IPS-18c (cell line): ENCODE data around the gene ROCK2.
"Not testable (repeated sequence)": the region's sequence is repeated elsewhere in the genome, so short reads cannot be mapped to it uniquely, and the experiment has no call there.

Experiments used
- H3K4me3 ChIP-seq: 2 replicates; pipeline ENCODE4 v1.7.0; 2013; ENCODE audit warnings: low read depth, mild to moderate bottlenecking, low read length, moderate library complexity; ENCODE audit not compliant: insufficient read depth
- H3K9me3 ChIP-seq: one replicate; pipeline ENCODE4 v1.6.1; 2013; ENCODE audit warnings: mild to moderate bottlenecking, low read length, moderate library complexity; ENCODE audit not compliant: control insufficient read depth, insufficient read depth

ROCK2 gene

DNA sequence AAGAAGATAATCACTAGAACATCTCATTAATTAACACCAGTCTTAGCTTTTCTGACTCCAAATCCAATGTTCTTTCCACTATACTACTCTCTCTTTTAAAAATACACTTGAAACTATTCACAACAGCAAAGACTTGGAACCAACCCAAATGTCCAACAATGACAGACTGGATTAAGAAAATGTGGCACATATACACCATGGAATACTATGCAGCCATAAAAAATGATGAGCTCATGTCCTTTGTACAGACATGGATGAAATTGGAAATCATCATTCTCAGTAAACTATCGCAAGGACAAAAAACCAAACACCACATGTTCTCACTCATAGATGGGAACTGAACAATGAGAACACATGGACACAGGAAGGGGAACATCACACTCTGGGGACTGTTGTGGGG, 15.9 kb downstream of the ROCK2 start:
- not testable (repeated sequence) for H3K9me3 ChIP-seq, H3K4me3 ChIP-seq

DNA sequence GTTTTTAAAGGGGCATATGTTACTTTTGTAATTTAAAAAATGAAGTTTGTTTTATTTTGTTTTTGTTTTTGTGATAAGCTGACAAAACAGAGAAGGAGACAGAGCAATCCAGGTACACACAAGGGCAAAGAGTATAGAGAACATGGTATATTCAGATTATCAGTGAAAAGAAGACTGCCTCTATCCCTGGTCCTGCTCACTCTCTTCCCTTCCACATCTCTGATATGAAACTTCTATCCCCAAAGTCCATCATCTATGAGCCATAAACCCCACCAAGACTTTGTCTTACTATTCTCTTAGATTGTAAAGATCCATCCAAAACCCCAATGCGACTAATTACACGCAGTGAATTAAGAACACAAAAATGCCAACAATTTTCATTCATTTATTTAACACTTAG, 16.6 kb downstream of the ROCK2 start:
- Histone ChIP-seq H3K9me3 (no peaks in the 10 kb centered on the region), H3K4me3 (no peak overlapping the region)

DNA sequence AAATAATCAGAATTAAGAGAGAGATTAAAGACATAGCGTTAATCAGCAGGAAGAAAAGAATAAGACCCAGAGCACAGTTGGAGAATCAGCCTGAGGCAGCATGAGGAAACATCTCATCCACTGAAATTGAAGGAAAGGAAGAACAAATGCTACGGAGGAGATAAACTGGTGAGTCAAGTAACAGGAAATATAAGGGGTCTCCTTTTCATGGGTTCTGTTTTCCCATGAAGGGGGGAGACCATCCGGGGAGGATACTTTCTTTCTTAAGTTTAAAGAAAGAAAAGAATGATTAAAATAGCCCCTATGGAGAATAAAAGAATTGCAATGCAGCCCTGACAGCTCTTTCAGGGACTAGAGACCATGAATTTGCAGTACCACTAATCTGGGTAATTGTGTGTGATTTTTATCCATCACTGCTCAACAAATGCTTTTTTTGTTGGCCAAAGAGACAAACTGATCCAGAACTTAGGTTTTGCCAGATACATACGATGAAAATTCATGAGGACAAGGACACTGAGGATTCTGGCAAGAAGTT, 17.7 kb downstream of the ROCK2 start:
- no peaks in the 10 kb centered on the region for H3K9me3 ChIP-seq
- H3K4me3 ChIP-seq, result no peak overlapping the region

DNA sequence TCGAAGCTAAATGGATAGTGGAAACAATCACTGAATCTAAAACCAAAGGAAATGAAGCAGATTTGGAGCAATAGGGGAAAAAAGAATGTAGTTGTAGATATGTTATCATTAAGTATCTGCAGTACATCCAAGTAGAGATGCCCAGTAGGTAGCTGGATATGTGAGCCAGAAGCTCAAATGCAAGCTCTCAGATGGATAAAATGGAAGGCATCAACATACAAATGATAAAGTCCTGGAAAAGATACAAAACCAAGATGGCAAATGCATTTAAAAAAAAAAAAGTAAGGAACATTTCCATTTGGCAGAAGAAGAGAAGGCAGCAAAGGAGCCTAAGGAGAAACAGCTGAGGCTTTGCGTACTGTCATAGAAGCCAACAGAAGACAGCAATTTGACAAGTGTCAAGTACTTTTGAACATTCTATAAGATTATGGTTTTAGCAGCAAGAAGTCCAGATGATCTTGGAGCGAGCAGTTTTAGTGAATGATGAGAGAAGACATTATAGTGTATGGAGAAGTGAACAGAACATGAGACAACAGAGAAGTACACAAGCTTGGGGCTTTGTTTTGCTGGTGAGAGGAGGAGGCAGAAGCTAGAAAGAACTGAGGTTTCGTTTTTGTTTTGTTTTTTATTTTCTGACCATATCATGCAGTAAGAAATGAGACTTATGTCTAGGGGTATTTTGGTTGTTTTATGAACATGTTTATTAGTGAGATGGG, 18.3 kb downstream of the ROCK2 start:
- Histone ChIP-seq H3K4me3 (no peak overlapping the region), H3K9me3 (no peaks in the 10 kb centered on the region)

DNA sequence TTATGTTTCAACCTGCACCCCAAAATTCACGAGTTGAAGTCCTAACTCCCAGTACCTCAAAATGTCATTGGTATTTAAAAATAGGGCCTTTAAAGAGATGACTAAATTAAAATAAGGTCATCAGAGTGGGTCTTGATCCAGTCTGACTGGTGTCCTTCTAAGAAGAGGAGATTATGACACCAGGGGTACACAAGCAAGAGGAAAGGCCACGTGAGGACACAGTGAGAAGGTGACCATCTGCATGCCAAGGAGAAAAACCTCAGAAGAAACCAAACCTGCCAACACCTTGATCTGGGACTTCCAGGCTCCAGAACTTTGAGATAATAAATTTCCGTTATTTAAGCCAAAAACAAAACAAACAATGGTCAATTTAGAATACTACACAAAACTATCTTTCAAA, 22.6 kb downstream of the ROCK2 start:
- no peak overlapping the region for H3K4me3 ChIP-seq
- H3K9me3 ChIP-seq, result no peaks in the 10 kb centered on the region

DNA sequence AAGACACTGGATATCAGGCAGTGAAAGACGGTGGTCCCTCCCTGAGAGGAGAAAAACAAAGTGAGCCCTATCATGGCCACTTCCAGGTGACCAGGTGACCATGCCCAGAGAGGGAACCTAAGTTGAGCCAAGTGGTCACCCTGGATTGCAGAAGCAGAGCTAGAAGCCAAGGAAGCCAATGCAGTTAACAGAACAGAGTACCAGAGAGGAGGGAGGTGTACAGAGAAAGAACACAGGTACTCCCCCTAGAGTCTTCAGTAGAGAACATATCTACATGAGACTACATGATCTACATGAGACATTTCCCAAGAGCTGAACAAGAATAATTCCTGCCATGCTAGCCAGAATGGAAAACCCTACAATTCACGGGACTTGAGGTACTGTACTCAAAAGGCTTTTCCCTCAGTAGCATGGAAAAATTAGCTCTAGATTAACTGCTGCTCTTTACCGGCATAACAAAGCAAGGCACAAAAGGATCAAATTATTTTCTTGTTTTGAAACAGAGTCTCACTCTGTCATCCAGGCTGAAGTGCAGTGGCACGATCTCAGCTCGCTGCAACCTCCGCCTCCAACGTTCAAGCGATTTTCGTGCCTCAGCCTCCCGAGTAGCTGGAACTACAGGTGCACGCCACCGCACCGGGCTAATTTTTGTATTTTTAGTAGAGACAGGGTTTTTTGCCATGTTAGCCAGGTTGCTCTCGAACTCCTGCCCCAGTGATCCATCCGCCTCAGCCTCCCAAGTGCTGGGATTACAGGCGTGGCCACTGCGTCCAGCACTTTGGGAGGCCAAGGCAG, 23.5 kb downstream of the ROCK2 start:
- H3K9me3 ChIP-seq, result no peaks in the 10 kb centered on the region
- H3K4me3 ChIP-seq, result no peak overlapping the region

DNA sequence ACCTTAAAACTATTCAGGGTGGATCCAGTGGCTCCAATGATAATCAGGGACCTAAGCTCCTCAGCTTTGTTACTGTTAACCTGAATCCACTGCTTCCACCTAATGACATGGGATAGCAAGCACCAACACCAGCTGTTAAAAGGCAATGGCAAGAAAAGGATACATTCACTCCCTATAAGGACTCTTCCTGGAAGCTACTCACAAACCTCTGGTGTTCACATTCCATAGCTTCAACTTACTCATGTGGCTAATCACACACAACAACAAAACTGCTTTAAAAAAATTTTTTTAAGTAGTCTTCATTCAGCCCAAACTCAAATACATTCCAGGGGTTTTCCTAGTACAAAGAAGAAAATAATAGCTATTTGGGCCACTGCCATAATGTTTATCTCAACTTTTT, 24.5 kb downstream of the ROCK2 start:
- no peak overlapping the region for H3K4me3 ChIP-seq
- no peaks in the 10 kb centered on the region for H3K9me3 ChIP-seq

DNA sequence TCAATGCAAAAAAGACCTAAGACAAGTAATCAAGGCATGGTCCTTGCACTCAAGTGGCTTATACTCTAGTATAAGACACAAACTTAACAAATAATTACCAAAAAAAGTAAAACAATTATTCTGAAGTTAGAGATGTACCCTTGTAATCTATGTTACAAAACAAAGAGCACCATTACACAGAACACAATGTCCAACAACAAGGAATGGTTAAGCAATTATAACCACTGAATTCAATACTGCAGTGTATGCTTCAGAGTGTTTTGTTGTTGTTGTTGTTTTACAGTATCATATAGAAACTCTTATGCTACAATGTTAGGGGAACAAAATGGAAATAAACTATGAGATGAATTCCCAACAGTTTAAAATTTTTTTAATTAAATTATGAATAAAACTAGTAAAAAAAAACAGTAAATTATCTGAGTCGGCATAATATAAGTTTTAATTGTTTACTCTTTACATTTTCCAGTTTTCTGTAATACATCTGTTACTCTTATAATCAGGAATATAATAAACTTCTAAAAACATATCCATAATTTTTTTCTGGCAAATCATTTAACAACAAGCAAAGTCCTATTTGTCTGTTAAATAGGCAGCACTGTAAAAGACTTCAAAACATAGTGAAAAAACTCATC, 29.2 kb downstream of the ROCK2 start:
- no peaks in the 10 kb centered on the region for H3K9me3 ChIP-seq
- H3K4me3 ChIP-seq, result no peak overlapping the region

DNA sequence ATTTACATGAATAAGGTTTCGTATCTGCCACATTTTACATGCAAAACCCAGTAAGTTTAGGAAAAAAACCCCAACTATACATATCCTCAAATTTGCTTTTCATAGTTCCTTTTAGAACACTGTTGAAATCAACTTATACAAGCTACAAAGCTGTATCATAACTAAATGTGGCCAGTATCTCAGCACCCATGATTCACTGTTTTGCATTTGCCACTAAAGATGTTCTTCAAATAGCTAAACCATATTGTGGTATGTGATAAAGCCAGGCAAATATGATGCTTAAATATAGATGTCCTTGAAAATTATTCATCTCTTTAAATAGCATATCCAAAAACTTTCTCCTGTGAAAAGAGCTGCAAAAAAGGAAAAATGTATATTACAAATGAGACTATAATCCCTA, 29.9 kb downstream of the ROCK2 start:
- Histone ChIP-seq H3K9me3 (no peaks in the 10 kb centered on the region), H3K4me3 (no peak overlapping the region)

DNA sequence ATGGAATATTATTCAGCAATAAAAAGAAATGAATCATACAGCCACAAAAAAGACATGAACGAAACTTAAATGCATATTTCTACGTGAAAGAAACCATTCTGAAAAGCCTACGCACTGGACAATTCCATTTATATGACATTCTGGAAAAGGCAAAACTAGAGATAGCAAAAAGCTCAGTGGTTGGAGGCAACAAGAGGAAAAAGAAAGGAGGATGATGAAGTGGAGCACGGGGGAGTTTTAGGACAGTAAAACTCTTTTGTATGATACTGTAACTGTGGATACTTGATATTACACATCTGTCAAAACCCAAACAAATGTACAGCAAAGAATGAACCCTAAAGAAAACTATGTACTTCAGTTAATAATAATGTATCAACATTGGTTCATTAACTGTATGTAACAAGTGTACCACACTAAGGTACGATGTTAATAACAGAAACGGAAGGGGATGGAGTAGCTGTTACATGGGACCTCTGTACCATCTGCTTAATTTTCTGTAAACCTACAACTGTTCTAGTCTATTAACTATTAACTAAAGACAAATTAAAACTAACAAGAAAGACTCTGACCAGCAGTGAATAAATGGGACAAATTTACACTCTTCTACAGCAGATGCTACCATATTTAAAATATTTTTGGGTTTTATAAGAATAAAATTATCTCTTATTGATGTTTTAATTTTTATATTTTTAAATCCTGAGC, 31.5 kb downstream of the ROCK2 start:
- no peak overlapping the region for H3K4me3 ChIP-seq
- H3K9me3 ChIP-seq, result no peaks in the 10 kb centered on the region

DNA sequence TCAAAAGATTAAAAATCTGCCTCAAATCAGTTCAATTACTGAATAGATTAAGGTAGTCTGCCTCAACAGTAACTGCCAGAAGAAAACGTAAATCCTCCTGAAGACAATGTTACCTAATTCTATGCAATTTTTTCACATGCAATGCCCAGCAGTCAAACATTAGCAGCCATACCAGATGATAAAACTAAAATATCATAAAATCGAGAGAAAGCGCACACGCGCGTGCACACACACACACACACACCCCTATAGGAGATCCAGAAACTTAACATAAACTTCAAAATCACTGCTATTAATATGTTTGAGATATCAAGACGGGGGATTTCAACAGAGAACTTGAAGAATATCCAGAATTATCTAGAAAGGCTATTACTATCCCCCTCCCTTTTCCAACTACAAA, 32.9 kb downstream of the ROCK2 start:
- H3K9me3 ChIP-seq, result no peaks in the 10 kb centered on the region
- no peak overlapping the region for H3K4me3 ChIP-seq

DNA sequence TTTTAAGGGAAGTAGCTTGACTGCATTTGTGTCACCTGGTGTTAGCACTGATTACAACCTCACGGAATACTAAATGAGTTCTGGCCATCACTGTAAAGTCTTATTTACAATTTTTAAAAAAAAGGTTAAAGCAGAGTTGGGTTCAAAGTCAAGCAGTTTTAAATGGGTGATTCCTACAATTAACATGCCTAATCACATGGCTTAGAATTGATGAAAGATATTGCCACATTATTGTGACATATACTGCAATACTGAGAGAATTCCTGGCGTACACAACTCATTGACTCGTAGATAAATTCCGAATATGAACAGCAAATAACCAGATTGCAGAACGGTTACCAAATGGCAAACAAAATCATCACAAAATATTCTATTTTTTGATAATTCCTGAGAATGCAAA, 34.2 kb downstream of the ROCK2 start:
- no peak overlapping the region for H3K4me3 ChIP-seq
- no peaks in the 10 kb centered on the region for H3K9me3 ChIP-seq

DNA sequence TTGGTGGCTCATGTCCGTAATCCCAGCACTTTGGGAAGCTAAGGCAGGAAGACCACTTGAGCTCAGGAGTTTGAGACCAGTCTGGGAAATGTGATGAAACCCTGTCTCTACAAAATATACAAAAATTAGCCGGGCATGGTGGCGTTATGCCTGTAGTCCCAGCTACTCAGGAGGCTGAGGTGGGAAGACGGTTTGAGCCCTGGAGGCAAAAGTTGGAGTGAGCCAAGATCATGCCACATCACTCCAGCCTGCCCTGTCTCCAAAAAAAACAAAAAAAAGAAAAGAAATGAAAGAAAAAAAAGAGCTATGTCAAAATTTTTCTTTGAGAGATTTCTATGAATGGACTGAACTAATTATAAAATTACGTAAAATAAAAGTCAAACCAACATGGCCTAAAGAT, 34.7 kb downstream of the ROCK2 start:
- no peak overlapping the region for H3K4me3 ChIP-seq
- H3K9me3 ChIP-seq, result no peaks in the 10 kb centered on the region

DNA sequence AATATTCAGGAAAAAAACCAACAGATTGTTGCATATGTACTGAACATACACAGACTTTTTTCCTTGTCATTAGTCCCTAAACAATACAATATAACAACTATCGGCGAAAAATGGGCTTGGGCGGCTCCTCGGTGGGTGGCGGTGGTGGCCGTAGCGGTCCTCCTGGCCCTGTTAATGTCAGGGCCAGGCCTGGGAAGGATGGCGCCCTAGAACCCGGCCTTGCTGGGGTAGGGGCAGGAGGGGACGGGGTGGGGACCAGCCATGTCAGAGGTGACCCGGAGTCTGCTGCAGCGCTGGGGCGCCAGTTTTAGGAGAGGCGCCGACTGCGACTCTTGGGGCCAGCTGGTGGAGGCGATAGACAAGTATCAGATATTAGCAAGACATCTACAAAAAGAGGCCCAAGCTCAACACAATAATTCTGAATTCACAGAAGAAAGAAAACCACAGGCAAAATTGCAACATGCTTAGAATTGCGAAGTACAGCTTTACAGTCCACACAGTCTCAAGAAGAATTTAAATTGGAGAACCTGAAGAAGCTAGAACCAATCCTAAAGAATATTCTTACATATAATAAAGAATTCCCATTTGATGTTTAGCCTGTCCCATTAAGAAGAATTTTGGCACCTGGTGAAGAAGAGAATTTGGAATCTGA, 36.5 kb downstream of the ROCK2 start:
- no peak overlapping the region for H3K4me3 ChIP-seq

DNA sequence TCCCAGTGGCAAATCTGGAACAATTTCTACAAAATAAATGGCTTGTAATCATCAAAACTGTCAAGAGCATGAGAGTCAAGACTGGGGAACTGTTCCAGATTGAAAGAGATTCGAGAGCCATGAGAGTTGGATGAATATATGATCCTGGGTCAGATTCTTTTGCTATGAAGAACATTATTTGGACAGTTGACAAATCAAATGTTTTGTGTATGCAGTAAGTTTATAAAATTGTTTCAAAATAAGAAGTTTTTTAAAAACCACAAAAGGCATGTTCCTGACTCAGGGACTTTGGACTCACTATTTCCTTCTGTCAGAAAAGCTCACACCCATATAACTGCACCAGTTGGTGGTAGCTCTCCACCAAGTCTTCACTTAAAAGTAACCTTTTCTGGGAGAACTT, 38.5 kb downstream of the ROCK2 start:
- Histone ChIP-seq H3K9me3 (no peaks in the 10 kb centered on the region), H3K4me3 (no peak overlapping the region)

More for the DNA sequence above, 36.5 kb downstream of the ROCK2 start:
- no peaks in the 10 kb centered on the region for H3K9me3 ChIP-seq

DNA sequence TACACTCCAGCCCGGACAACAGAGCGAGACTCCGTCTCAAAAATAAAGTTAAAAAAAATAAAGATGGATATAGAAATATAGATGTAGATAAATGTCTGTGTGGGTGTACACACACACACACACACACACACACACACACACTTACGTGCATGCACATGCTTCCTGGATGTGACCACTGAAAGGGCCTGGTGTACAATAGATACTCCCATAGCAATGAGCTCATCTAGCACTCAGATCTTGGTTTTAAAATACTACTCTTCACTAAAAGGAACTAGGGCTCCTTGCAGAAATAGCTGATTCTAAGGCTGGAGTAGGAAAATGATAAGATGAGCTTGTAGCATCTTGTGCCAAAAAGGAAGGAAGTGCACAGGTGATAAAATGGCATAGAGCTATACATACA, 39.1 kb downstream of the ROCK2 start:
- no peaks in the 10 kb centered on the region for H3K9me3 ChIP-seq

DNA sequence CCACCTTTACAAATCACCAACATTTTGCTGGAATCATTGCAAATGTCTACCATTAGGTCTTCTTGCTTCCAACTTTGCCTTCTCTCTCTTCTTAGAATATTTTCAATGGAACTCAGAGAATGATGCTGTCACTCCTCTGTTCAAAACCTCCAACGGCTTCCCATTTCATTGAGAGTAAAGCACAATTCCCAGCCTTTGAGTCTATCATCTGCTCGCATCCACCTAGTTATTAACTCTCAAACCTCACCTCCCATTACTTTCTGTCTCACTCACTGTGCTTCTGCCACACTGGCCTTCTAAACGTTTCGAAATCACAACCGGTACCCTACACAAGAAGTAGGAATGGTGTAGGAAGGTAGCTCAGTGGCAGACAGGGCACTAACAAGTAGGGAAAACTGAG, 40.0 kb downstream of the ROCK2 start:
- no peaks in the 10 kb centered on the region for H3K9me3 ChIP-seq

More for the DNA sequence above, 39.1 kb downstream of the ROCK2 start:
- no peak overlapping the region for H3K4me3 ChIP-seq

More for the DNA sequence above, 40.0 kb downstream of the ROCK2 start:
- H3K4me3 ChIP-seq, result no peak overlapping the region
